Gastroesophageal sphincter (tissue), 4 donors: ENCODE measurements around the gene TNFRSF1A. TPM values are rescaled to one million over a fixed set of nuclear protein-coding genes. Genes with fewer than 3 reads are reported as not detected.
A peak's percentile ranks its signal among the peaks of the same experiment; 100 is the strongest.

Experiments
- ATAC-seq: fragments of 150-250 bp; one replicate; pipeline ENCODE4 v1.9.1; 2016; ENCODE audit warnings: mild to moderate bottlenecking, moderate library complexity
- H3K27ac ChIP-seq, 4 donors: fragments of 200-600 bp; sonication (generic) in 3 of 4; 1 replicate in 3 of 4; 2 replicates in 1 of 4; pipeline ENCODE4 v1.5.1; 2016 to 2019
- H3K27me3 ChIP-seq: fragments of 200-600 bp; sonication (generic); one replicate; pipeline ENCODE4 v1.5.1; 2019
- H3K36me3 ChIP-seq, 2 donors: fragments of 200-600 bp; sonication (generic); one replicate each; pipeline ENCODE4 v1.5.1; 2019; ENCODE audit warnings: control low read depth in 1 of 2
- H3K4me1 ChIP-seq, 3 donors: fragments of 200-600 bp; sonication (generic); 1 replicate in 2 of 3; 2 replicates in 1 of 3; pipeline ENCODE4 v1.5.1; 2016 to 2019; ENCODE audit warnings: control low read depth in 2 of 3
- H3K4me3 ChIP-seq, 2 donors: fragments of 200-600 bp; sonication (generic); one replicate each; pipeline ENCODE4 v1.5.1; 2019; ENCODE audit warnings: mild to moderate bottlenecking in 1 of 2, moderate library complexity in 1 of 2
- H3K9me3 ChIP-seq, 3 donors: fragments of 200-600 bp; sonication (generic); one replicate each; pipeline ENCODE4 v1.5.1; 2017 to 2019; ENCODE audit warnings: control low read depth in 2 of 3
- EP300 ChIP-seq: sonication (generic); formaldehyde crosslinking; IDR thresholded peaks from one replicate; pipeline ENCODE4 v1.6.1; 2017; ENCODE audit warnings: antibody characterized with exemption, mild to moderate bottlenecking
- POLR2A ChIP-seq, 2 donors: fragments of 450-650 bp; IDR thresholded peaks; one replicate each; pipeline ENCODE4 v1.6.1; 2017; ENCODE audit warnings: antibody characterized with exemption in 2 of 2, mild to moderate bottlenecking in 2 of 2, moderate library complexity in 1 of 2
- POLR2AphosphoS5 ChIP-seq: sonication (generic); formaldehyde crosslinking; IDR thresholded peaks from one replicate; pipeline ENCODE4 v1.6.1; 2017; ENCODE audit warnings: antibody characterized with exemption
- WGBS, 2 donors: methylation state at CpG; one replicate each; pipeline ENCODE4 v1.1.5; 2018; ENCODE audit warnings: low coverage in 1 of 2; 5-methylcytosine and 5-hydroxymethylcytosine counted together
- total RNA-seq, 4 donors: library from RNA; depleted of rRNA; stranded (reverse); fragments of >200 nt; gene quantifications; one replicate each; pipeline ENCODE4 v1.1.0, GENCODE V29; 2016
- TF ChIP-seq, protein P1 (sequence below), 4 experiments: fragments of 200-600 bp in 2 of 4; fragments of 450-650 bp in 2 of 4; sonication (generic) in 1 of 4; IDR thresholded peaks; one replicate each; pipeline ENCODE4 v1.5.1; 2017 to 2019; ENCODE audit warnings: antibody characterized with exemption in 4 of 4, mild to moderate bottlenecking in 2 of 4, moderate library complexity in 2 of 4

Gene TNFRSF1A
- total RNA-seq, 4 donors from 2014 or later = 150 to 356 (median 227) TPM

DNA sequence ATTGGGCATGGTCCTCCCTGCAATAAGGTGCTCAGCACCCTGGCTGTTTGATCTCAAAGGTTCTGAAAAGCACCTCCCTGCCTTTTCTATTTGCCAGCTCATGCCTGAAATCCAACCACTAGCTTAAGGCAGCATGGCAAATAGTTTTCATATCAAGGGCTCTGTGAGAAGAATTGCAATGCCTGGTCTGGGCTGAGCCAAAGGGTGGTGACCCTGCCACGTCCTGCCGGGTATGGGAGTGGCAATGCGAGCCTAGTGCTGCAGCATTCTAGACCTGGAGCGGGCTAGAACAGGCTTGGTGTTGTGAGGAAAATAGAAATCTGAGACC is 35.8 kb upstream of the TNFRSF1A start:
- peak overlapping the region in 3 of 4 donors; percentile 76 to 81 (median 79) for H3K27ac ChIP-seq

DNA sequence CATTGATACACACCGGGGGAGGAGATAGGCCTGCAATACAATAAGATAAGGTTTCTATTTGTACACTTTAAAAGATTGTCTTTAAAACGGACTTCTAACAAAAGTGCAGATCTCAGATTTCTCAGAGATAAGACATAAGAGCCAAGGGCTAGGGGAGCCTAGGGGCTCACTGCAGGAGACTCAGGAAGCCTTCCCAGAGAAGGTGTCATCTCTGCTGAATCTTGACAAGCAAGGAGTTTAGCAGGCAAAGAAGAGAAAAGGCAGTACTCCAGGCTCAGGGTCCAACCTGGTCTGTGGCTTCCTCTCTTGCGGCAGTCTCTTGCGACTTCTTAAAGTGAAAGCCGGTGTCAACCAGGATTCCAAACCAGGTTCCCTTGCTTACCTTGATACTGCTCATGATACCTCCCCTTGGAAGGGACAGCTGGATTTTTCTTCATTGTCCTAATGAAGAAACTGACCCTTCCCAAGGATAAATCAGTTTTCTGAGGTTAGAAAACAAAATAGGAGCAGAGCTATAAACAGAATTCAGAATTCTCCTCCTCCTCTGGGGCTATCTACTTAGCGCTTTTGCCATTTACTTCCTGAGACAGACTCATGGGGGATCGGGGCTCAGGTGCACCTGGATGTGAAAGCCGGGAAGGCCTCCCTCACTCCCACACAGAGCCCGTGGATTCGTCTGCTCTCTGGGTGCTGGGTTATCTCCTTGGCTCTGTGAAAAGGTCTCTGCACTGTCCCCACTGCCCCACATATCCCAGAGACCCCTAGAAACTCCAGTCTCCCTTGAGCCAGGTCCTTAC is 35.2 kb upstream of the TNFRSF1A start:
- no peak for TF ChIP-seq POLR2A (IDR thresholded peaks at IDR 0.05)
- TF ChIP-seq, protein P1, sequence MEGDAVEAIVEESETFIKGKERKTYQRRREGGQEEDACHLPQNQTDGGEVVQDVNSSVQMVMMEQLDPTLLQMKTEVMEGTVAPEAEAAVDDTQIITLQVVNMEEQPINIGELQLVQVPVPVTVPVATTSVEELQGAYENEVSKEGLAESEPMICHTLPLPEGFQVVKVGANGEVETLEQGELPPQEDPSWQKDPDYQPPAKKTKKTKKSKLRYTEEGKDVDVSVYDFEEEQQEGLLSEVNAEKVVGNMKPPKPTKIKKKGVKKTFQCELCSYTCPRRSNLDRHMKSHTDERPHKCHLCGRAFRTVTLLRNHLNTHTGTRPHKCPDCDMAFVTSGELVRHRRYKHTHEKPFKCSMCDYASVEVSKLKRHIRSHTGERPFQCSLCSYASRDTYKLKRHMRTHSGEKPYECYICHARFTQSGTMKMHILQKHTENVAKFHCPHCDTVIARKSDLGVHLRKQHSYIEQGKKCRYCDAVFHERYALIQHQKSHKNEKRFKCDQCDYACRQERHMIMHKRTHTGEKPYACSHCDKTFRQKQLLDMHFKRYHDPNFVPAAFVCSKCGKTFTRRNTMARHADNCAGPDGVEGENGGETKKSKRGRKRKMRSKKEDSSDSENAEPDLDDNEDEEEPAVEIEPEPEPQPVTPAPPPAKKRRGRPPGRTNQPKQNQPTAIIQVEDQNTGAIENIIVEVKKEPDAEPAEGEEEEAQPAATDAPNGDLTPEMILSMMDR (IDR thresholded peaks at IDR 0.05) = no peak
- TF ChIP-seq EP300 = no peak
- TF ChIP-seq POLR2AphosphoS5 = no peak
- no peaks in the 10 kb centered on the region for H3K9me3 ChIP-seq
- H3K36me3 ChIP-seq = no peaks in the 10 kb centered on the region
- 67 to 92% methylated on average over 1 to 4 of the region's 10 CpGs for WGBS, 2 donors
- H3K27ac ChIP-seq = peak overlapping the region; percentile 12 to 81 (median 78)
- no peak overlapping the region for H3K4me3 ChIP-seq
- ATAC-seq = no peak
- H3K27me3 ChIP-seq = no peaks in the 10 kb centered on the region
- H3K4me1 ChIP-seq = peaks cover 3 to 66% (median 28%) of the 10 kb centered on the region in 3 donors

More for the DNA sequence above, 35.8 kb upstream of the TNFRSF1A start:
- Histone ChIP-seq H3K9me3 (no peaks in the 10 kb centered on the region), H3K27me3 (no peaks in the 10 kb centered on the region), H3K36me3 (no peaks in the 10 kb centered on the region), H3K4me1 (peaks cover 3 to 65% (median 25%) of the 10 kb centered on the region in 3 donors), H3K4me3 (no peak overlapping the region)
- 59 to 60% methylated on average over 1 to 4 of the region's 4 CpGs for WGBS, 2 donors
- ATAC-seq = no peak
- TF ChIP-seq POLR2A (IDR thresholded peaks at IDR 0.05) = no peak
- TF ChIP-seq EP300 = no peak
- TF ChIP-seq POLR2AphosphoS5 = peak; percentile 11
- TF ChIP-seq, protein P1 (IDR thresholded peaks at IDR 0.05) = no peak

DNA sequence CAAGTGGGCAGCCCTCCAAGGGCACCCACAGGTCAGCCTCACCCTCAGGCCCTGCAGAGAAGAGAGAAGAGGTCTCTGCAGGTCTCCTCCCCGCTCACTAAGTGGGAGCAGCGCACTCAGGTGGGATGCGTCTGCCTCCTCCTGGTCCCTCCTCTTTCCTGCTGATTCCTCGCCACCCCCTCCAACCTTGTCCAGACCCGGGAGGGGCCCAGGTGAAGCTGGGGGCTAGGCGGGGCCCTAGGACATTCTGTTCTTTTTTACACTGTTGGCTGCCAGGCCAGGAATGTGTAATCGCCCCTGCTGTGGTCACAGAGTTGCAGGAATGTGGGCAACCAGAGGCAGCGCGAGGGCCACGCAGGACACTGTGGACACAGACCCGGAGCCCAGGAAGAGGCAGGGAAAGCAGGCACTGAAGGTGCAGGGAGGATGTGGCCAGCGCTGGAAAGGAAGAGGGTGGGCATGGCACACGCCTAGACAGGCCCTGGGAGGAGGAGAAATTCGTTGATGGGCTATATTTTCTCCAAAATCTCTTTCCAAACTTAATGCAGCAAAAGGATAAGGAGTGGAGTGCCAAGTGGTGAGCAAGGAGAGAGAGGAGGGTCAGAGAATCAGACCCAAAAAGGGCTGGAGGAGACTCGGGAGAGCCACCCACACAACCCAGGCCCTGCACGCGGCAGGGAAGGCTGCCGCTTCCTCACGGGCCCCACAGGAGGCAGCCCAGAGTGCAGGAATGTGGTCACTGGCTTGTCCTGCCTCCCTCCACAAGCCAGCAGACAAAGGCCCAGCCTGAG is 34.4 kb upstream of the TNFRSF1A start:
- WGBS, 2 donors = 32 to 94% methylated on average over 3 to 7 of the region's 19 CpGs
- H3K4me1 ChIP-seq = peaks cover 3 to 68% (median 28%) of the 10 kb centered on the region in 3 donors
- no peaks in the 10 kb centered on the region for H3K9me3 ChIP-seq
- peak; percentile 85 for ATAC-seq
- TF ChIP-seq, protein P1 (IDR thresholded peaks at IDR 0.05) = peak in 3 of 4 experiments; percentile 56 to 58 (median 57)
- TF ChIP-seq POLR2AphosphoS5 = peak; percentile 81
- no peak for TF ChIP-seq POLR2A (IDR thresholded peaks at IDR 0.05)
- no peak for TF ChIP-seq EP300
- no peaks in the 10 kb centered on the region for H3K36me3 ChIP-seq
- peak overlapping the region; percentile 12 to 81 (median 78) for H3K27ac ChIP-seq
- no peak overlapping the region for H3K4me3 ChIP-seq
- H3K27me3 ChIP-seq = no peaks in the 10 kb centered on the region

DNA sequence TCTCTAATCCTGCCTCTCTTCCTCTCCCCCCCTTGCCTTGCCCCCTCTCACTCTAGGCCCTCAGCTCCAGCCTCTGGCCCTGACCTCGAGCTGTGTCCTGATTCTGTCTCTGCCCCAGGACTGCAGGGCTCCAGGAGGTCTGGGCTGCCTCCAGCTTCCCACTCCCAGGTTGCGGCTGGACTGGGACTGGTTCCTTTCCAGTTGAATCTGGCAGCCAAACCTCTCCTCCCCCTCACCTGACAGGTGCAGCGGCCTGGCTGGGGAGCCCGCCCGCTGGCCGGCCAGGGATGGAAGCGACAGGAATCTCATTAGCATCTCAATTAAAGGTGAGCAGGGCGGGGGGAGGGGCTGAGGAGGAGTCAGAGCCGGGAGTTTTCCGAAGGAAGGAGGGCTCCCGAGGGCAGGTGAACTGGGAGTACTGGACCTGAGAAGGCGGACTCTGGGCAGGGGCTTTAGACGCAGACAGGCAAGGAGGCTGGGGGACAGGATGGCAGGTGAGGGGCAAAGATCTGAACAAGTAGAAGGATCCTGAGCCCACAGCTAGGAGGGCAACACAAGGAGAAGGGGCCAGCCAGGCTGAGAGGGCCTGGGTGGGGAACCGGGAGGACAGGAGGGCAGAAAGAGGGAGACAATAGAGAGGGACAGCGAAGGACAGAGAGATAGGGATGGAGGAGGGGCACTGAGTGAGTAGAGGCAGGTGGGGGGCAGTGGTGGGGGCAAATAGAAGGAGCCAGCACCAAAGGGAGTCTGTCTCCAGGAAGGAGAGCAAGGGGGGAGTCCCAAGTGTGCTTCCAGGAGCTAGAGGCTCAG is 33.6 kb upstream of the TNFRSF1A start, which contains the start of gene SCNN1A:
Gene SCNN1A, minus strand, starts transcription at position 295 of the 810 bp plus-strand sequence. CDS start 780 bp downstream, outside the sequence.
- TF ChIP-seq EP300 (no peak), POLR2AphosphoS5 (no peak), POLR2A (IDR thresholded peaks at IDR 0.05) (no peak)
- 80% methylated on average over 9 of the region's 15 CpGs; no CpG with 5 or more reads in 1 of the 2 donors for WGBS, 2 donors
- Histone ChIP-seq H3K36me3 (no peaks in the 10 kb centered on the region), H3K4me3 (no peak within 1 kb of the TSS), H3K27ac (peak within 1 kb of the TSS; percentile 12 to 81 (median 78)), H3K9me3 (no peaks in the 10 kb centered on the region), H3K27me3 (no peaks in the 10 kb centered on the region), H3K4me1 (peaks cover 3 to 70% (median 28%) of the 10 kb centered on the region in 3 donors)
- no peak for ATAC-seq
